Measurements from ENCODE around the gene SDHC. TPM values are rescaled to one million over a fixed set of nuclear protein-coding genes. Genes with fewer than 3 reads are reported as not detected.

The SDHC gene
- total and polyA plus RNA-seq, 2 of the 8 experiments (the other 6 are each of a cell fraction or from before 2014, with no cell fraction given), result 224 to 305 TPM

- Histone ChIP-seq H3K27me3 (replicated peaks in 1 of 4; ENCODE audit: control insufficient read depth in 3 of 4, extremely low read depth in 1 of 4, insufficient read depth in 3 of 4, low read length in 3 of 4) (no peaks in the 10 kb centered on the region), H2BK20ac (ENCODE audit: low read length) (no peak overlapping the region), H3K9ac (replicated peaks in 1 of 4; ENCODE audit: extremely low read depth in 1 of 4, low read depth in 3 of 4, low read length in 3 of 4) (no peak overlapping the region), H2BK5ac (ENCODE audit: low read depth, low read length) (no peak overlapping the region), H3K79me2 (ENCODE audit: control insufficient read depth in 1 of 2, insufficient read depth in 2 of 2, low read length in 2 of 2) (peaks cover 0 to 8% of the 10 kb centered on the region in 2 experiments; a peak in 1 of 4 replicates), H3K27ac (ENCODE audit: low read depth, low read length) (no peak overlapping the region), H2AFZ (ENCODE audit: low read length) (no peak overlapping the region), H3K4ac (replicated peaks; ENCODE audit: insufficient read length, low read depth, low read length) (no peak overlapping the region), H3K79me1 (ENCODE audit: low read depth, low read length) (0 out of 2 replicates have a peak, but pooled peaks cover 3% of the 10 kb centered on the region), H3K56ac (replicated peaks; ENCODE audit: insufficient read length, low read depth, low read length) (no peak overlapping the region), H3K4me1 (replicated peaks in 1 of 4; ENCODE audit: control insufficient read depth in 3 of 4, insufficient read depth in 4 of 4, low read length in 3 of 4) (peaks cover 0 to 16% (median 9%) of the 10 kb centered on the region in 4 experiments; a peak in 6 of 7 replicates), H3K9me3 (ENCODE audit: insufficient read depth in 2 of 2, low read depth in 1 of 2, low read length in 1 of 2) (no peaks in the 10 kb centered on the region), H2AK5ac (ENCODE audit: low read depth, low read length) (no peak overlapping the region), H2BK120ac (replicated peaks; ENCODE audit: low read depth, low read length) (no peak overlapping the region), H3K14ac (ENCODE audit: insufficient read length) (no peak overlapping the region), H3K18ac (ENCODE audit: extremely low read depth, low read length) (no peak overlapping the region), H3K4me3 (ENCODE audit: extremely low read depth in 1 of 4, insufficient read depth in 2 of 4, low read depth in 3 of 4, low read length in 4 of 4) (no peak overlapping the region), H2BK15ac (ENCODE audit: low read length) (no peak overlapping the region), H4K8ac (ENCODE audit: extremely low read depth, insufficient read depth, low read length) (no peak overlapping the region; the same call in 1 of the 2 replicates), H3K23me2 (ENCODE audit: low read depth, low read length) (peaks cover 8% of the 10 kb centered on the region; the same call in 1 of the 2 replicates), H2BK12ac (ENCODE audit: low read depth, low read length) (no peak overlapping the region), H3K36me3 (ENCODE audit: control insufficient read depth in 2 of 4, insufficient read depth in 4 of 4, low read length in 3 of 4) (no peaks in the 10 kb centered on the region), H4K20me1 (replicated peaks in 1 of 2; ENCODE audit: control insufficient read depth in 1 of 2, insufficient read depth in 2 of 2, low read length in 2 of 2) (no peaks in the 10 kb centered on the region), H3K23ac (ENCODE audit: insufficient read length) (no peak overlapping the region), H3K4me2 (ENCODE audit: insufficient read depth in 1 of 2, low read depth in 2 of 2, low read length in 2 of 2) (no peak overlapping the region), H4K91ac (replicated peaks; ENCODE audit: insufficient read length, low read length) (no peak overlapping the region), H4K5ac (ENCODE audit: insufficient read length, low read depth, low read length) (no peak overlapping the region)
- 84% methylated on average over 2 of the region's 2 CpGs; no CpG with 5 or more reads in 1 of the 2 experiments for WGBS, 2 experiments (ENCODE audit: extremely low coverage in 1 of 2, insufficient coverage in 1 of 2, insufficient read length in 1 of 2, insufficient replicate concordance in 2 of 2, low coverage in 1 of 2, low lambda C conversion rate in 2 of 2, missing lambda C conversion rate in 1 of 2)
- no peak for FAIRE-seq
- no peak for DNase-seq (ENCODE audit: low read depth in 1 of 2, low spot score in 2 of 2)
- ChIA-PET CTCF (ENCODE audit: partially characterized antibody) (interaction anchor here (0.7 to 12.1 kb wide), 9 partner anchors 12 to 98 kb away, joined by 3 to 201 read pairs (median 3); partner anchors contain the start of genes APOA2, FCER1G and TOMM40L), POLR2A (ENCODE audit: partially characterized antibody) (interaction anchor here (0.8 kb wide), 1 partner anchor 83 kb away, joined by 3 read pairs; the partner anchor contains the start of gene TOMM40L)
- no peak for TF ChIP-seq SP4 (IDR thresholded peaks at IDR 0.05; ENCODE audit: low read length)
- TF ChIP-seq POLR2AphosphoS5 (IDR thresholded peaks at IDR 0.05; ENCODE audit: low read depth, low read length), result no peak
- no peak for TF ChIP-seq EP300 (IDR thresholded peaks at IDR 0.05; ENCODE audit: borderline replicate concordance in 1 of 2, low read depth in 2 of 2, low read length in 2 of 2)
- TF ChIP-seq, protein P1, sequence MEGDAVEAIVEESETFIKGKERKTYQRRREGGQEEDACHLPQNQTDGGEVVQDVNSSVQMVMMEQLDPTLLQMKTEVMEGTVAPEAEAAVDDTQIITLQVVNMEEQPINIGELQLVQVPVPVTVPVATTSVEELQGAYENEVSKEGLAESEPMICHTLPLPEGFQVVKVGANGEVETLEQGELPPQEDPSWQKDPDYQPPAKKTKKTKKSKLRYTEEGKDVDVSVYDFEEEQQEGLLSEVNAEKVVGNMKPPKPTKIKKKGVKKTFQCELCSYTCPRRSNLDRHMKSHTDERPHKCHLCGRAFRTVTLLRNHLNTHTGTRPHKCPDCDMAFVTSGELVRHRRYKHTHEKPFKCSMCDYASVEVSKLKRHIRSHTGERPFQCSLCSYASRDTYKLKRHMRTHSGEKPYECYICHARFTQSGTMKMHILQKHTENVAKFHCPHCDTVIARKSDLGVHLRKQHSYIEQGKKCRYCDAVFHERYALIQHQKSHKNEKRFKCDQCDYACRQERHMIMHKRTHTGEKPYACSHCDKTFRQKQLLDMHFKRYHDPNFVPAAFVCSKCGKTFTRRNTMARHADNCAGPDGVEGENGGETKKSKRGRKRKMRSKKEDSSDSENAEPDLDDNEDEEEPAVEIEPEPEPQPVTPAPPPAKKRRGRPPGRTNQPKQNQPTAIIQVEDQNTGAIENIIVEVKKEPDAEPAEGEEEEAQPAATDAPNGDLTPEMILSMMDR (IDR thresholded peaks at IDR 0.05; ENCODE audit: control extremely low read depth in 1 of 3, insufficient read depth in 1 of 3, low read depth in 1 of 3, low read length in 3 of 3), result no peak
- TF ChIP-seq JUND (IDR thresholded peaks at IDR 0.05; ENCODE audit: low read length), result no peak
- no peak for TF ChIP-seq RFX5 (IDR thresholded peaks at IDR 0.05; ENCODE audit: borderline replicate concordance, low read depth, low read length)
- TF ChIP-seq RXRA (IDR thresholded peaks at IDR 0.05; ENCODE audit: insufficient read depth, low read depth, low read length), result no peak
- no peak for TF ChIP-seq SAP30 (IDR thresholded peaks at IDR 0.05; ENCODE audit: insufficient read depth, insufficient replicate concordance, low read length)
- TF ChIP-seq PHF8 (conservative IDR thresholded peaks at IDR 0.05; ENCODE audit: low read depth, low read length), result no peak
Measured at GRCh38 chr1:161307892-161308638, 6.1 kb upstream of the SDHC start.

All from H1 (cell line).